Caco-2 (cell line): Measurements from ENCODE around the gene PSMC6. TPM values are rescaled to one million over a fixed set of nuclear protein-coding genes. Genes with fewer than 3 reads are reported as not detected.

Source experiments
- BruUV-seq: library from RNA; stranded (reverse); fragments of 400-500 nt; replicated peaks from 2 replicates; lab custom pipeline; 2021; lab: Mats Ljungman, UMichigan
- CTCF ChIA-PET: fragments of 300-600 bp; sonication (Branson Sonifier 250); formaldehyde crosslinking; loops from one replicate; lab custom pipeline; 2022; ENCODE audit warnings: antibody characterized with exemption; lab: Charles Lee
- POLR2A ChIA-PET: fragments of 300-600 bp; sonication (Branson Sonifier 250); formaldehyde crosslinking; loops from one replicate; lab custom pipeline; 2022; ENCODE audit warnings: antibody characterized with exemption; lab: Charles Lee
- DNase-seq, 2 experiments: peaks; one replicate each; pipeline versions ENCODE4 v3.0.0 to v3.0.0-alpha.2; 2020 to 2022
- H3K27me3 ChIP-seq: replicated peaks from 2 replicates; pipeline ENCODE4 v1.6.0; 2011; ENCODE audit warnings: low read length; ENCODE audit not compliant: control insufficient read depth, insufficient read depth
- H3K36me3 ChIP-seq: 2 replicates; pipeline ENCODE4 v1.5.1; 2011; ENCODE audit warnings: low read length; ENCODE audit not compliant: control insufficient read depth, insufficient read depth
- H3K4me1 ChIP-seq: fragments of 250-450 bp; sonication (Bioruptor Pico); 2 replicates; pipeline ENCODE4 v1.5.1; 2020; ENCODE audit warnings: mild to moderate bottlenecking
- H3K4me3 ChIP-seq: 2 replicates; pipeline ENCODE4 v1.5.1; 2011; ENCODE audit warnings: low read depth, mild to moderate bottlenecking, control low read depth, low read length
- H3K9me3 ChIP-seq: fragments of 250-450 bp; sonication (Bioruptor Pico); 2 replicates; pipeline ENCODE4 v1.5.1; 2020; ENCODE audit warnings: mild to moderate bottlenecking, moderate library complexity
- H3K27ac Mint-ChIP-seq: one replicate; pipeline ENCODE4 v1.8.0; 2022; ENCODE audit warnings: mixed read lengths; ENCODE audit not compliant: unreplicated experiment
- H3K27me3 Mint-ChIP-seq: one replicate; pipeline ENCODE4 v1.8.0; 2022; ENCODE audit warnings: mixed read lengths; ENCODE audit not compliant: insufficient read depth, unreplicated experiment
- H3K36me3 Mint-ChIP-seq: one replicate; pipeline ENCODE4 v1.8.0; 2022; ENCODE audit warnings: mild to moderate bottlenecking, mixed read lengths; ENCODE audit not compliant: insufficient read depth, unreplicated experiment
- H3K4me1 Mint-ChIP-seq: one replicate; pipeline ENCODE4 v1.8.0; 2022; ENCODE audit warnings: low read depth, mixed read lengths; ENCODE audit not compliant: unreplicated experiment
- H3K4me3 Mint-ChIP-seq: one replicate; pipeline ENCODE4 v1.8.0; 2022; ENCODE audit warnings: mild to moderate bottlenecking, moderate library complexity, mixed read lengths; ENCODE audit not compliant: unreplicated experiment
- H3K9me3 Mint-ChIP-seq: one replicate; pipeline ENCODE4 v1.8.0; 2022; ENCODE audit warnings: mixed read lengths; ENCODE audit not compliant: unreplicated experiment
- intact Hi-C: fragments of 100-400 bp; cut with micrococcal nuclease; formaldehyde crosslinking; loops from one replicate; pipeline ENCODE4 v1.10.0; 2022; ENCODE audit not compliant: unreplicated experiment
- total RNA-seq: library from RNA; stranded (reverse); gene quantifications from 2 replicates; pipeline ENCODE4 v1.2.3, GENCODE V29; 2022
- TF ChIP-seq, protein P1 (sequence below), 2 experiments: fragments of 200-600 bp in 1 of 2; IDR thresholded peaks; 1 replicate in 1 of 2; 2 replicates in 1 of 2; pipeline versions ENCODE4 v1.5.1 to v1.8.0; 2011 to 2022; ENCODE audit warnings: antibody characterized with exemption in 1 of 2, control low read depth in 1 of 2, inconsistent platforms in 1 of 2, low read depth in 1 of 2, low read length in 1 of 2, mild to moderate bottlenecking in 1 of 2, moderate library complexity in 1 of 2; ENCODE audit not compliant: insufficient read depth in 1 of 2, severe bottlenecking in 1 of 2, unreplicated experiment in 1 of 2

The PSMC6 gene
- total RNA-seq, 1 experiment from 2014 or later, result 130 TPM

DNA sequence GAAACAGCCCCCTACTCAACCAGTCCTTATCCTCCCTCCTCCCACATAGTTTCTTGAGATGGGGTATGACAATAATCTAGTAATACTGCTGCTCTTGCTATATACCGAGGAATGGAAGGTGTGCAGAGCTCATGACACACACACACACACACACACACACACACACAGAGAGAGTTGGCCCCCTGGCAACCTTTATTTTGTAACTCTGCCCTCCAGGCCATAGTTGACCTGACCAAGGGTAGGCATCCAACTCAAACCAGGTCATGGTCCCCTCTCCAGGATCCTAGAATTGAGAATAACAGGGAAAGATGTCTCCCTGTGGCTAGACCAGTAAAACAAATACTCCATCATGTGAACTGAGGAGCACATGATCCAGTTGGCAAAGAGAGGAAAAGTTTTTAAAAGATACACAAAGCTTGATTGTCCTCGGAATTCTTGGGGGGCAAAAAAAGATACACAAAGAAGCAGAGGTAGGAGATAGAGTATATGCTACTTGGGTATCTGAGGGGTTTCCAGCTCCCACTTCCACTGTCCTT is 22.9 kb upstream of the PSMC6 start:
- TF ChIP-seq, protein P1, sequence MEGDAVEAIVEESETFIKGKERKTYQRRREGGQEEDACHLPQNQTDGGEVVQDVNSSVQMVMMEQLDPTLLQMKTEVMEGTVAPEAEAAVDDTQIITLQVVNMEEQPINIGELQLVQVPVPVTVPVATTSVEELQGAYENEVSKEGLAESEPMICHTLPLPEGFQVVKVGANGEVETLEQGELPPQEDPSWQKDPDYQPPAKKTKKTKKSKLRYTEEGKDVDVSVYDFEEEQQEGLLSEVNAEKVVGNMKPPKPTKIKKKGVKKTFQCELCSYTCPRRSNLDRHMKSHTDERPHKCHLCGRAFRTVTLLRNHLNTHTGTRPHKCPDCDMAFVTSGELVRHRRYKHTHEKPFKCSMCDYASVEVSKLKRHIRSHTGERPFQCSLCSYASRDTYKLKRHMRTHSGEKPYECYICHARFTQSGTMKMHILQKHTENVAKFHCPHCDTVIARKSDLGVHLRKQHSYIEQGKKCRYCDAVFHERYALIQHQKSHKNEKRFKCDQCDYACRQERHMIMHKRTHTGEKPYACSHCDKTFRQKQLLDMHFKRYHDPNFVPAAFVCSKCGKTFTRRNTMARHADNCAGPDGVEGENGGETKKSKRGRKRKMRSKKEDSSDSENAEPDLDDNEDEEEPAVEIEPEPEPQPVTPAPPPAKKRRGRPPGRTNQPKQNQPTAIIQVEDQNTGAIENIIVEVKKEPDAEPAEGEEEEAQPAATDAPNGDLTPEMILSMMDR (IDR thresholded peaks at IDR 0.05; ENCODE audit: insufficient read depth in 1 of 2, low read depth in 1 of 2, low read length in 1 of 2, severe bottlenecking in 1 of 2, unreplicated experiment in 1 of 2), result no peak
- Mint-ChIP-seq H3K27ac (no peak overlapping the region), H3K36me3 (peaks cover 11% of the 10 kb centered on the region), H3K27me3 (no peaks in the 10 kb centered on the region), H3K9me3 (no peaks in the 10 kb centered on the region), H3K4me1 (peaks cover 19% of the 10 kb centered on the region), H3K4me3 (no peak overlapping the region)
- H3K9me3 ChIP-seq, result no peaks in the 10 kb centered on the region
- no peaks in the 10 kb centered on the region for H3K27me3 ChIP-seq
- no peak overlapping the region for H3K4me3 ChIP-seq
- DNase-seq, result no peak
- intact Hi-C loops, result no loop called here
- H3K36me3 ChIP-seq, result no peaks in the 10 kb centered on the region
- ChIA-PET POLR2A (no interaction called here), CTCF (no interaction called here)
- 0 out of 2 replicates have a peak, but pooled peaks cover 3% of the 10 kb centered on the region for H3K4me1 ChIP-seq
- BruUV-seq, result no TSS peak

DNA sequence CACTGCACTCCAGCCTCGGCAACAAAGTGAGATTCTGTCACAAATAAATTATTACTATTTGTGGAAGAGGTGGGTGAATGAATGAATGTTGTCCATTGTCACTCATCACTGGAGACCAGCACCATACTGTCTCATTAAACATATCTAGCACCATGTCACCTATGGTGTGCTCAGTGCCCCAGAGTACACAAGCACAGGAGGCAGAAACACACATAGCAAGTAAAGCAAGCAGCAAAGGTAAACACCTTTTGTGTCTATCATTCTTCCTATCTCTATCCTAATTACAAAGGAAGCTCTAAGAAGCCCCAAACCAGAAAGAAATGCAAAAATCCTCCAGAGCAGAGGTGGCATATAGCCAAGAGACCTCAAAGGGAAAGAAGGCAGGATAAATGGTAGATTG is 20.8 kb upstream of the PSMC6 start:
- TF ChIP-seq, protein P1 (IDR thresholded peaks at IDR 0.05; ENCODE audit: insufficient read depth in 1 of 2, low read depth in 1 of 2, low read length in 1 of 2, severe bottlenecking in 1 of 2, unreplicated experiment in 1 of 2), result no peak
- H3K27ac Mint-ChIP-seq, result no peak overlapping the region
- H3K4me3 Mint-ChIP-seq, result no peak overlapping the region
- no peak for DNase-seq
- no peaks in the 10 kb centered on the region for H3K27me3 ChIP-seq
- intact Hi-C loops, result no loop called here
- no peaks in the 10 kb centered on the region for H3K9me3 ChIP-seq
- ChIA-PET POLR2A (interaction anchor here (0.7 kb wide), 1 partner anchor 15 kb away, joined by 3 read pairs; no protein-coding TSS in a partner anchor), CTCF (no interaction called here)
- BruUV-seq, result no TSS peak
- peaks cover 20% of the 10 kb centered on the region for H3K4me1 Mint-ChIP-seq
- no peaks in the 10 kb centered on the region for H3K27me3 Mint-ChIP-seq
- H3K4me1 ChIP-seq, result peaks cover 5% of the 10 kb centered on the region; the same call in 1 of the 2 replicates
- no peak overlapping the region for H3K4me3 ChIP-seq
- no peaks in the 10 kb centered on the region for H3K36me3 ChIP-seq
- H3K36me3 Mint-ChIP-seq, result peaks cover under 1% of the 10 kb centered on the region
- H3K9me3 Mint-ChIP-seq, result no peaks in the 10 kb centered on the region

DNA sequence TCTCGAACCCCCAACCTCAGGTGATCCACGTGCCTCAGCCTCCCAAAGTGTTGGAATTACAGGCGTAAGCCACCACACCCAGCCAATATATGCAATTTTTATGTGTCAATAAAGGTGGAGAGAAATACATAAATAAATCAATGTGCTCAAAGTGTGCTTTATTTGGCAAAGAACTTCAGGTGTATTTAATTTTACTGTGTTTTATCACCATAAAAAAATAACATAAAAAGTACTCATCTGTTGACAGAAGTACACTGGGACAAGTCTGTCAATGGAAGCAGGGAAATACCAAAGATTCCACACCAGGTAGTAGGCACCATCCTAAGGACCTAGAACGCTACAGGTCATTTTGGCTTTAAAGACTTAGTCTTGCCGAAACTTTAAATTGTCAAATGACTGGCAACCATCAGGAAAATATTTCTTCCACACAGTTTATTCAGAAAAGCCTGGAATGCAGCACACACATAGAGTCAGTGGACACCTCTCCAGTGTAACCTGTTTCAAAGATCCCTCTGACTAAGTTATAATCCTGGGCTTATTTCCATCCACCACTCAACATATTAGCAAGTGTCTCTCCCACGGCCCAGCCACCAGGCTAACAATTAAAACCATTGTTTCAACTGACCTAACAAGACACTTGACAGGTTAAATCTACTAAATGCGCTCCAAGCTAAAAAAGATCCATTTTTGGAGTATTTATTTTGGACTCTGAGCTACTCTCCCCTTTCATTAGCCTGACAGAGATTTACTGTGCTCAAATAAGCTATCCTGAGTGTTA is 15.8 kb upstream of the PSMC6 start:
- DNase-seq, result no peak
- H3K4me3 ChIP-seq, result no peak overlapping the region
- Mint-ChIP-seq H3K36me3 (no peaks in the 10 kb centered on the region), H3K27ac (no peak overlapping the region), H3K4me3 (no peak overlapping the region), H3K9me3 (no peaks in the 10 kb centered on the region), H3K4me1 (peaks cover 42% of the 10 kb centered on the region), H3K27me3 (no peaks in the 10 kb centered on the region)
- TF ChIP-seq, protein P1 (IDR thresholded peaks at IDR 0.05; ENCODE audit: insufficient read depth in 1 of 2, low read depth in 1 of 2, low read length in 1 of 2, severe bottlenecking in 1 of 2, unreplicated experiment in 1 of 2), result no peak
- intact Hi-C loops, result loop anchor here (10.0 kb wide), 1 partner anchor 136 kb away; the partner anchor contains the start of genes GPR137C and TXNDC16
- BruUV-seq, result no TSS peak
- ChIA-PET POLR2A (interaction anchor here (0.9 kb wide), 1 partner anchor 16 kb away, joined by 4 read pairs; the partner anchor contains the start of gene PSMC6), CTCF (interaction anchor here (0.6 kb wide), 1 partner anchor 116 kb away, joined by 3 read pairs; no protein-coding TSS in a partner anchor)
- H3K9me3 ChIP-seq, result no peaks in the 10 kb centered on the region
- H3K27me3 ChIP-seq, result no peaks in the 10 kb centered on the region
- H3K4me1 ChIP-seq, result peaks cover 9% of the 10 kb centered on the region; the same call in 1 of the 2 replicates
- H3K36me3 ChIP-seq, result no peaks in the 10 kb centered on the region
